GM21576 (cell line): ENCODE measurements around the gene TRAPPC5.
"Not testable (repeated sequence)": the region's sequence is repeated elsewhere in the genome, so short reads cannot be mapped to it uniquely, and the experiment has no call there.

Experiments
- ATAC-seq: cut with Tn5 transposase; IDR thresholded peaks from one replicate; pipeline ENCODE4 v1.9.1; 2021; ENCODE audit warnings: mild to moderate bottlenecking, moderate library complexity; ENCODE audit not compliant: unreplicated experiment

Gene TRAPPC5

GRCh38 chr19:7680606-7681339 is at the start of gene TRAPPC5:
Gene TRAPPC5, plus strand, starts transcription at chr19:7680833. Its CDS starts 1,421 bp downstream, at chr19:7682254.
- peak; percentile 48 for ATAC-seq

- ATAC-seq = no peak
These were observed 49.1 kb upstream of the TRAPPC5 start for GRCh38 chr19:7631577-7631976.

- no peak for ATAC-seq
These were observed 48.1 kb upstream of the TRAPPC5 start for GRCh38 chr19:7632340-7633203.

GRCh38 chr19:7633698-7634097 is 46.9 kb upstream of the TRAPPC5 start, which contains the start of gene PCP2:
Gene PCP2, minus strand, starts transcription at chr19:7633719. Its CDS starts 262 bp downstream, at chr19:7633457.
- no peak for ATAC-seq

GRCh38 chr19:7635670-7636069 is 45.0 kb upstream of the TRAPPC5 start:
- ATAC-seq = no peak

GRCh38 chr19:7636317-7636690 is 44.3 kb upstream of the TRAPPC5 start:
- ATAC-seq = no peak

- ATAC-seq = peak; percentile 45
These were observed 43.8 kb upstream of the TRAPPC5 start, which contains the start of gene STXBP2 for GRCh38 chr19:7636691-7637373. Gene STXBP2, plus strand, starts transcription at chr19:7637110. Its CDS starts 40 bp downstream, at chr19:7637150.

GRCh38 chr19:7637374-7638256 is 43.0 kb upstream of the TRAPPC5 start:
- ATAC-seq = peak; percentile 18

- no peak for ATAC-seq
These were observed 41.7 kb upstream of the TRAPPC5 start for GRCh38 chr19:7638802-7639465.

GRCh38 chr19:7639863-7640348 is 40.7 kb upstream of the TRAPPC5 start:
- no peak for ATAC-seq

- no peak for ATAC-seq
These were observed 39.8 kb upstream of the TRAPPC5 start for GRCh38 chr19:7640803-7641202.

- no peak for ATAC-seq
These were observed 39.0 kb upstream of the TRAPPC5 start for GRCh38 chr19:7641290-7642276.

- ATAC-seq = no peak
These were observed 38.2 kb upstream of the TRAPPC5 start for GRCh38 chr19:7642295-7643030.

GRCh38 chr19:7643031-7643415 is 37.6 kb upstream of the TRAPPC5 start:
- no peak for ATAC-seq

- not testable (repeated sequence) for ATAC-seq
These were observed 36.7 kb upstream of the TRAPPC5 start for GRCh38 chr19:7643629-7644549.

- ATAC-seq = no peak
These were observed 36.1 kb upstream of the TRAPPC5 start for GRCh38 chr19:7644550-7644877.

GRCh38 chr19:7645163-7645562 is 35.5 kb upstream of the TRAPPC5 start:
- ATAC-seq = no peak
